ENCODE data around the gene CEP70.
"Not testable (repeated sequence)": the region's sequence is repeated elsewhere in the genome, so short reads cannot be mapped to it uniquely, and the experiment has no call there.

Gene CEP70

DNA sequence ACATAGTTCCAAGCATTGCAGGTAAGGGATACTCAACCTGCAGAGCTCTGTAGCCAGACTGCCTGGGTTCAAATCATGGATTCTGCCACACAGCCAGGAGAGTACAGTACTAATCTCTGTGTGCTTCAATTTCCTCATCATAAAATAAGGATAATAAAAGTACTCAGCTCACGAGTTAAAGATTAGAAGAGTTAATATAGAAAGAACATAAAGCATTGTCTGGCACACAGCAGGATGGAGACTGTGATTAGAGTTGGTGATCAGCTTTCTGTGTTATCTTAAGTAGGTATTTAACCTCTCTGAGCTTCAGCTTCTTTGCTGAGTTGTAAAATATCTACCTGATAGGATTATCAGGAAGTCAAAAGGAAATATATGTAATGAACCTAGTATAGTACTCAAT lies 2.7 kb downstream of the CEP70 start:
- no peak for DNase-seq

DNA sequence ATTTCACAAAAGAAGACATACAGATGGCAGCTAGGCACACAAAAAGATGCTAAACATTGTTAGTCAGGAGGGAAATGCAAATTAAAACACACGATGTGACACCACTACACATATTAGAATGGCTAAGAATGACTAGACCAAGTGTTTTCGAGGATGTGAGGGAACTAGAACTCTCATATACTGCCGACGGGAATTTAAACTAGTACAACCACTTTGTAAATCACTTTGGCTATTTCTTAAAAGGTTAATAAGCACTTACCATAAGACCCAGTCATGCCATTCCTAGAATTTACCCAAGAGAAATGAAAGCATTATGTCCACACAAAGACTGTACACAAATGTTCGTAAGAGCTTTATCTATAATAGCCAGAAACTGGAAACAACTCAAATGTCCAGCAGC lies 5.6 kb downstream of the CEP70 start:
- no peak for DNase-seq

DNA sequence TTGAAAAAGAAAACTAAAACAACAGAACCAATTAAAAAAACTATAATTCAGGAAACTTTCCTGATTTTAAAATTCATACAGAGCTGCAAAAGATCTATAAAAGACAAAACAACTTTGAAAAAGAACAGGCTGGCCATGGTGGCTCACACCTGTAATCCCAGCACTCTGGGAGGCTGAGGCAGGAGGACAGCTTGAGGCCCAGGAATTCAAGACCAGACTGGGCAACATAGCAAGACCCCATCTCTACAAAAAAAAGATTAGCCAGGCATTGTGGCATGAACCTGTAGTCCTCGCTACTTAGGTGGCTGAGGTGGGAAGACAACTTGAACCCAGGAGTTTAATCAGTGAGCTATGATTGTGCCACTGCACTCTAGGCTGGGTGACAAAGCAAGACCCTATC lies 6.7 kb downstream of the CEP70 start:
- no peak for DNase-seq

DNA sequence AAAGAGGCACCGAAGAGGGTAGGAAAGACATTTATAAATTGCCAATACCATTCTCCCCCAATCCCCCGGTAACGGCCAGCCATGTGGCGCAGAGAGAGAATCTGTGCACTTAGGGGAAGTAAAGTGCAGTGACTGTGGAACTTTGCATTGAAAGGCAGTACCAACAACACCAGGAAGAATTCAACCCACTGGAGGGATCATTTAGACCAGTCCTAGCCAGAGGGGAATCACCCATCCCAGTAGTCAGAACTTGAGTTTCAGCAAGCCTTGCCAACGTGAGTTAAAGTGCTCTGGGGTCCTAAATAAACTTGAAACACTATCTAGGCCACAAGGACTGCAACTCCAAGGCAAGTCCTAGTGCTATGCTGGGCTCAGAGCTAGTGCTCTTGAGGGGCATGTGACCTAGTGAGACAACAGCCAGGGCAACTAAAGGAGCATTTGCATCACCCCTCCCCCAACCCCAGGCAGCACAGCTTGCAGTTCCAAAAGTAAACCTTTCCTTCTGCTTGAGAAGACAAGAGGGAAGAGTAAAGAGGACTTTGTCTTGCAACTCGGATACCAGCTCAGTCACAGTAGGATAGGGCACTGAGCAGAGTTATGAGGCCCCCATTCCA lies 15.0 kb downstream of the CEP70 start:
- no peak for DNase-seq

DNA sequence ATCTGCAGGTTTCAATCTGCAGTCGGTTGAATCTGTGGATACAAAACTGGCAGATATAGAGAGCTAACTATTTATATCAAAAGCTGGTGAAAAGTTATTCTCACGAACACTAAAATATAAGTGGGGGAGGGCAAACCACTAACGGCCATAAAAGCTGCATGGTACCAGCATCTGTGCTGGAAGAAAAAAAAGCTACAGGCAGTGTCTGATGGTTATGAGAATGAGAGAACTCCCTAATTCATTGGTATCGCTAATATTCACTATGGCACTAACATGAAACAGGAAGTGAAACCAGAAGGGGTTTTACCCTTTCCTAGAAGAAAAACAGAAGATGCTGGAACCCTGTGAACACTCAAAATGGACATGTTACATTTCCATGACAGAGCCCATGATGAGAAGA lies 15.9 kb downstream of the CEP70 start:
- DNase-seq, result no peak

DNA sequence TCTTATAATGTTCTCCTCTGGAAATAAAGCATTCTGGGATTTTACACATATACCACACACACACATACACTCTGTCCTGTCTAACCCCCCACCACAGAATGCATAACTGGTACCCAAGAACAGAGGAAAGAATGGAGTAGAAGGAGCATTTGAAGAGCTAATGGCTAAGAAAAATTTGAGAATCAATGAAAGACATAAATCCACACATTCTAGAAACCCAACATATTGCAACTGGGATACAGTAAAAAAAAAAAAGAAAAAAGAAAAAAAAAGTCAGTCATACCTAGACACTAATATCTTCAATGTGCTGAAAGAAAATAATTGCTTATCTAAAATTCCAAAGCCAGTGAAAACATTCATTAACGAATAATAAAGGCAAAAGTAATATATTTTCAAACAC lies 20.9 kb downstream of the CEP70 start:
- no peak for DNase-seq

DNA sequence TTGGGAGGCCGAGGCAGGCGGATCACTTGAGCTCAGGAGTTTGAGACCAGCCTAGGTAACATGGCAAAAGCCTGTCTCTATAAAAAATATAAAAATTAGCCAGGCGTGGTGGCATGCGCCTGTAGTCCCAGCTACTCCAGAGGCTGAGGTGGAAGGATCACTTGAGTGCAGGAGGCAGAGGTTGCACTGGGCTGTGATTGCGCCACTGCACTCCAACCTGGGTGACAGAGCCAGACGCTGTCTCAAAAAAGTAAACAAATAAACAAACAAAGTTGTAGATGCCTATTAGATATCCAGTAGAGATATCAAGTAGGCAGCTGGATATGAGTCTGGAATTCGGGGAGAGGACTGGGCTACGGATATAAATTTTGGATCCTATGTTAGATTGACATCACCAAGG lies 24.4 kb downstream of the CEP70 start:
- DNase-seq, result not testable (repeated sequence)

DNA sequence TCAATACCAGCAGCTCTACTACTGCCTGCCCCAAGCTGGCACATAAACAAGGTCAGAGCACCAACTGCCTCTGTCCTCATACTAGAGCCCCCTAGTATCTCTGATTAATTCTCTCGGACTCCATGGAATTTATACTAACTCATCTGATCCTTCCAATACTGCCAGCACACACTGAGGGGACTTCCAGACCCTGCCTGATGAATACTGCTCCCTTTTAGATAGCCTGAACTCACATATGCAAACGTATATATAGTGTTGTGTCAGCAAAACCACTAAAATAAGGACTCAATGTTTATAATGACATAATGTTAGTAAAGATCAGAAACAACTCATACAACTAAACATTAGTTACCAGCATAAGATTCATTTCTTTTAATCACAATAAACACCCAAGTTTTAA lies 25.0 kb downstream of the CEP70 start:
- DNase-seq, result no peak

DNA sequence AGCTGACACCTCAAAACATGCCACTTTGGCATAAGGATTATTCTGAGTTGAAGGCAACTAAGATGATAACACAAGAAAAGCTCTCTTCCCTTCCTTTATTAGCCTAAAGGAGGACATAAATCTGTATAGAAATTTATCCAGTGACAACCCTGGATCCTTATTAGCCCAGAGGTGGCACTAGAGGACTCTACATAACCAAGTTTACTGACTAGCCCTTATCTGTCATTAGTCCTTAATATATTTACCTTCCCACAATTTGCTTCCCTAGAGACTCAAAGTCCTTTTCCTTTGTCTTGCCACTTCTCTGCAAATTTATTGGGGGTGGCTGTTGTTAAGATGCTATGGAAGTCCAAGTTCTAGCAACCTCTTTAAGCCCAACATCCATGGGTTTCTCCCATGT lies 26.7 kb downstream of the CEP70 start:
- no peak for DNase-seq

DNA sequence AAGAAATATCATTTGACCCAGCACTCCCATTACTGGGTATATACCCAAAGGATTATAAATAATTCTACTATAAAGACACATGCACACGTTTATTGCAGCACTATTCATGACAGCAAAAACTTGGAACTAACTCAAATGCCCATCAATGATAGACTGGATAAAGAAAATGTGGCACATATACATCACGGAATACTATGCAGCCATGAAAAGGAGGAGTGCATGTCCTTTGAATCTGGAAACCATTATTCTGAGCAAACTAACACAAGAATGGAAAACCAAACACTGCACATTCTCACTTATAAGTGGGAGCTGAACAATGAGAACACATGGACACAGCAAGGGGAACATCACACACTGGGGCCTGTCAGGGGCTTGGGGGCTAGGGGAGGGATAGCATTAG lies 27.8 kb downstream of the CEP70 start:
- DNase-seq, result not testable (repeated sequence)

DNA sequence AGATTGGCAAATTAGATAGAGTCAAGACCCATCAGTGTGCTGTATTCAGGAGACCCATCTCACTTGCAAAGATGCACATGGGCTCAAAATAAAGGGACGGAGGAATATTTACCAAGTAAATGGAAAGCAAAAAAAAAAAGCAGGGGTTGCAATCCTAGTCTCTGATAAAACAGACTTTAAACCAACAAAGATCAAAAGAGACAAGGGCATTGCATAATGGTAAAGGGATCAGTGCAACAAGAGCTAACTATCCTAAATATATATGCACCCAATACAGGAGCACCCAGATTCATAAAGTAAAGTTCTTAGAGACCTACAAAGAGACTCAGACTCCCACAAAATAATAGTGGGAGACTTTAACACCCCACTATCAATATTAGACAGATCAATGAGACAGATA lies 31.2 kb downstream of the CEP70 start:
- not testable (repeated sequence) for DNase-seq

DNA sequence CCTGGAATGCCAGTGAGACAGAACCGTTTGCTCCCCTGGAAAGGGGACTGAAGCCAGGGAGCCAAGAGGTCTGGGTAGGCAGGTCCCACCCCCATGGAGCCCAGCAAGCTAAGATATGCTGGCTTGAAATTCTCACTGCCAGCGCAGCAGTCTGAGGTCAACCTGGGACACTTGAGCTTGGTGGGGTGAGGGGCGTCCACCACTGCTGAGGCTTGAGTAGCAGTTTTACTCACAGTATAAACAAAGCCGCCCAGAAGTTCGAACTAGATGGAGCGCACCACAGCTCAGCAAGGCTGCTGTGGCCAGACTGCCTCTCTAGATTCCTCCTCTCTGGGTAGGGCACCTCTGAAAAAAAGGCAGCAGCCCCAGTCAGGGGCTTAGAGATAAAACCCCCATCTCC lies 33.6 kb downstream of the CEP70 start:
- DNase-seq, result no peak

DNA sequence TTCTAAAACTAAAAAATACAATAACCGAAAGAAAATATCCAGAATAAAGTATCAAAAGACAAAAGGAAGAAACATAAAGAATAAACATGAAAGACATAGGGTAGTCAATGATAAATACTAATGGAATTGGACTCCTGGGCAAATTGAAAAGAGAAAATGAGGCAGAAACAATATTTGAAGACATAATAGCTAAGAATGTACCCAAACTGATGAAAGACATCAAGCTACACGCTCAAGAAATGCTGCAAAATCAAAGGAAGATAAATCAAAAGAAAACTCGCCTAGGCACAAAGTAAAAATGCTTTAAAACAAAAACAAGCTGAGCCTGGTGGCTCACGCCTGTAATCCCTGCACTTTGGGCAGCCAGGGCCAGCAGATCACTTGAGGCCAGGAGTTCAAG lies 34.9 kb downstream of the CEP70 start:
- DNase-seq, result no peak

DNA sequence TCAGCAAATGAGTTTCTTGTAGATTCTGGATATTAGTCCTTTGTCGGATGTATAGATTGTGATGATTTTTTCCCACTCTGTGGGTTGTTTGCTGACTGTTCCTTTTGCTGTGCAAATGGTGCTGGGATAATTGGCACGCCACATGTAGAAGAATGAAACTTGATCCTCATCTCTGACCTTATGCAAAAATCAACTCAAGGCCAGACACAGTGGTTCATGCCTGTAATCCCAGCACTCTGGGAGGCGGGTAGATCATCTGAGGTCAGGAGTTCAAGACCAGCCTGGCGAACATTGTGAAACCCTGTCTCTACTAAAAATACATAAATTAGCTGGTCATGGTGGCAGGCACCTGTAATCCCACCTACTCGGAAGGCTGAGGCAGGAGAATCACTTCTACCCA lies 39.3 kb downstream of the CEP70 start:
- DNase-seq, result not testable (repeated sequence)

DNA sequence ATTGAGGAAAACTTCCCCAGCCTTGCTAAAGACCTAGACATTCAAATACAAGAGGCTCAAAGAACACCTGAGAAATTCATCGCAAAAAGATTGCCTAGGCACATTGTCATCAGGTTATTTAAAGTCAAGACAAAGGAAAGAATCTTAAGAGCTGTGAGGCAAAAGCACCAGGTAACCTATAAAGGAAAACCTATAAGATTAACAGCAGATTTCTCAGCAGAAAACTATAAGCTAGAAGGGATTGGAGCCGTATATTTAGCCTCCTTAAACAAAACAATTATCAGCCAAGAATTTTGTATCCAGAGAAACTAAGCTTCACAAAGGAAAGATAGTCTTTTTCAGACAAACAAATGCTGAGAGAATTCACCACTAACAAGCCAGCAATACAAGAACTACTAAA lies 43.1 kb downstream of the CEP70 start:
- DNase-seq, result not testable (repeated sequence)

DNA sequence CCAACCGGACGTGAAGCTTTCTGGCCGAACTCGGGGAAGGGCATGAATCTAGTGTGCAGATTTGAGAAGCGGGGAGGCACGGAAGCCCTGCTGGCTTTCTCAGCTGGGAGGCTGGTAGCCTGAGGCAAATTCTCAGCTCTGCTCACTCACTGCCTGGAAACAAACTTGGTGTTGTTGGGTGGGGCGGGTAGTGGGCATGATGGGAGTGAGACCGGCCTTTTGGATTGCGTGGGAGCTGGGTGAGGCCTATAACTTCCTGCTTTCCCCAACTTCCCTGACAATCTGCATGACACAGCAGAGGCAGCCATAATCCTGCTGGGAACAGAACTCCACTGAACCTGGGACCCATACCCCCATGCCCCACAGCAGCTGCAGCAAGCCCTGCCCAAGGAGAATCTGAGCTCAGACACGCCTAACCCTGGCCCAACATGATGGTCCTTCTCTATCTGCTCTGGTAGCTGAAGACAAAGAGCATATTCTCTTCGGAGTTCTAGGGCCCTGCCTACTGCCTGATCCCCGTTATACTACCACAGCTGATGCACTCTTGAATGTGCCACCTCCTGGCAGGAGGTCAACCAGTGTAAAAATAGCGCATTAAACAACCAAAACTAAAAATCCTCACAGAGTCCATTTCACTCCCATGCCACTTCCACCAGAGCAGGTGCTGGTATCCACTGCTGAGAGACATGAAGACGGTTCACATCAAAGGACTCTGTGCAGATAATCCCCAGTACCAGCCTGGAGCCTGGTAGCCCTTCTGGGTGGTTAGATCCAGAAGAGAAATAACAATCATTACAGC lies 44.7 kb downstream of the CEP70 start:
- no peak for DNase-seq

DNA sequence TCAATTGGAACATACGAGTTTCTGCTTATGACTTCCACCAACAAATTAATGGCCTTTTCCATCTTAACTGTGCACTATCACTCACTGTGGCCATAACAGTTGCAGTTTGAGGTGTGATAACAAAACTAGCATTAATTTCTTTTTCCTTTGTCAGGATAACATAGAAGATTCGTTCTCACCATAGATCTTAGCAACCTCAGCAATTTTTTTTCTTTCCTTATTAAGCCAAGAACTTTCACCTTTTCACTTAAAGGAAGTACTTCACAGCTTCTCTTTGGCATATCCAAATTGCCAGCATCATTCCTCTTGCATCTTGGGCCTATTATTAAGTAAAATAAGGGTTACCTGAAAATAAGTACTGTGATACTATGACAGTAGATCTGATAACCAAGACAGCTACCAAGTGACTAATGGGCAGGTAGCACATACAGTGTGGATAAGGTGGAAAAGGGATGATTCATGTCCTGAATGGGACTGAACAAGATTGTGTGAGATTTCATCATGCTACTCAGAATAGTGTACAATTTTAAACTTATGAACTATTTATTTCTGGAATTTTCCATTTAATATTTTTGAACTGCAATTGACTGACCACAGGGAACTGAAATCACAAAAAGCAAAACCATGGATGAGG lies 46.6 kb downstream of the CEP70 start:
- no peak for DNase-seq

DNA sequence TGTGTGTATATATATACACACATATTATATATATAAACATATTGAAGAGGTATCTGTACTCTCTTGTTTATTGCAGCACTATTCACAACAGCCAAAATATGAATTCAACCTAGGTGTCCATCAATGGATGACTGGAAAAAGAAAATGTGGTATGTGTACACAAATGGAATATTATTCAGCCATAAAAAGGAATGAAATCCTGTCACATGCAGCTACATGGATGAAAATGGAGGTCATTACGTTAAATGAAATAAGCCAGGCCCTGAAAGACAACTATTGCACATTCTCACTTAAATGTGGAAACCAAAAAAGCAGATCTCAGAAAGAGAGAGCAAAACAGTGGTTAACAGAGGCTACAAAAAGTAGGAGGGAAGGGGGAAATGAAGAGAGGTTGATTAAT lies 49.5 kb downstream of the CEP70 start:
- no peak for DNase-seq

DNA sequence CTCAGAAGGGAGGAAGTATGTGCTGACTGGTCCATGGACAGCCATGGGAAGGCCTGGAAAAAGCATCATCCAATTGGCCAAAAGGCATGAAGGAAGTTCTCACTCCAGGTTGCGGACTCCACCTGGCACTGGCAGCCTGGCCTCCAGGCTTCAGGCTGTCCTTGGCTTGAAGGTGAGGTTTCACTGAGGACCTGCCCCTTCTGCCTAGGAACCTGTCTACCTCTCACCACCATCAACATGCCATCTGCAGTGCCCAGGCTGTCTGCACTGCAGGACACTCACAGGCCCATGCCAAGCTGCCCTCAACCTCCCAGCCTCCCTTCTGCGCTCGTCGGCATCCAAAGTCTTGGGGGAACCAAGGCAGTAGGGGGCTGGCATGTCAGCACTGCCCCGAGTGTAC lies 51.1 kb downstream of the CEP70 start:
- DNase-seq, result no peak

DNA sequence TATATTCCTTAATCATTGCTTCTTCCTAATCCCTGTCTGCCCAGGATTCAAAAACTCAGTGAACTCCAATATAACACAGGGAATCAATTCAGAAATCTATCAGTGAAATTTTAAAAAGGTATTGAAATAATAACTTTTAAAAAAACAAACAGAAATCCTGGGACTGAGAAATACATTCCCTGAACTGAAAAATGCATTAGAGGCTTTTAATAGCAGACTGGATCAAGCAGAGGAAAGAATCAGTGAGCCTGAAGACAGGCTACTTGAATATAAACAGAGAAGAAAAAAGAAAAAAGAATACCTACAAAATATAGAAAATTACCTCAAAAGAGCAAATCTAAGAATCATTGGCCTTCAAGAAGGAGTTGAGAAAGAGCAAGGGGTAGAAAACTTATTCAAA lies 54.7 kb downstream of the CEP70 start:
- no peak for DNase-seq

DNA sequence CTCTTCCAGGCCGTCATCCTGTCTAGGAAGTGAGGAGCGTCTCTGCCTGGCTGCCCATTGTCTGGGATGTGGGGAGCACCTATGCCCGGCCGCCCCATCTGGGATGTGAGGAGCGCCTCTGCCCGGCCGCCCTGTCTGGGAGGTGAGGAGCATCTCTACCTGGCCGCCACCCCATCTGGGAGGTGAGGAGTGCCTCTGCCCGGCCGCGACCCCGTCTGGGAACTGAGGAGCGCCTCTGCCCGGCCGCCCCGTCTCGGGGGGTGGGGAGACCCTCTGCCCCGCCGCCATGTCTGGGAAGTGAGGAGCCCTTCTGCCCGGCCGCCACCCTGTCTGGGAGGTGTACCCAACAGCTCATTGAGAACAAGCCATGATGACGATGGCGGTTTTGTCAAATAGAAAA lies 72.6 kb downstream of the CEP70 start:
- not testable (repeated sequence) for DNase-seq

DNA sequence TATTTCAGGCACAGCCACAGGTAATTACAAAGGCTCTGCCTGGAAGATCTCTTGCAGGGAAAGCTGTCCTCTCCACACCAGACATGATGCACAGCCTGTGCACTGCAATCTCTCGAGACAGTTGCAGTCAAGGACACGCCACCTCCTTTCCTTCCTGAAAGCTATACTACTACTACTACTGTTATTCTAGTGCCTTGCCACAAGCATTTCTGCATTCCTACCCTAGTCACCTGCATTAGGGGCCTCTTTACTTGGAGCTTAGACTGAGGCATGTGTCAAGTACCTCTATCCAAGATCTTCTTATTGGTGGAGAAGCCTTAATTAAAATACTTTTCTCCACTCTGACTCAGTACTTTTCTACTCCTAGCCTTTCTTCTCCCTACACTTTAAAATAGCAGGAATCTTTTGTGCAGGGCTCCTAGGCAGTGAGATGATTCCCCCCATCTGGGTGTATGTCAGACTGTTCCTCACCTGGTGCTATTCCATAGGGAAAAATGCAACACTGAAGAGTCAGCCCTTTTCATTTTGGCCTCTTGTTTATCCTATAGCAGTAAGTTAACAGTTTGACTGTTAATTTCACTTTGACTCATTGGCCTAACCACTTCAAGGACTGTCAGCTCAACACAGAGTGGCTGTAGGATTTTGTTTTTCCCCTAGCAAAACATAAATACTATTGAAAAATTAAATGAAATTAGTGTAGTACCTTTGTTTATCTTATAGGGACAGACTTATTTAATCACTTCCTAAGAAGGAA lies 80.8 kb downstream of the CEP70 start:
- DNase-seq, result no peak

DNA sequence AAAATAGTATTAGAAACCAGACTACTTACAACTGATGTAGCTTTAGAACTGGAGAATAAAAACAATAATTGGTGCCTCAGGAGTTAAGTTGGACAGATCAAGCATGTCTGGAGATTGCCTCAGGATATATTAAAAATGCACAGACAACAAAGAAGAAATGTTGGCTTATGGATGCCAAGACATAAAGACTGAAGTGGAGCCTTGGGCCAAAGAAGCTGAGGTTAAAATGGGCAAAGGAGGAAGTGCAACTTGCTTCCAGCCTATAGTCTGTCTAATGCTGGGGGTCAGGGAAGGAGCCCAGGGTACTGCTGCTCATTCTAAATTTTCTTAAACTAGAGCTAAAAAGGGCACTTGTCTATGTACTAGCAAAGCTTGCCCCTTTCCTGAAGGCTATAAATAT lies 82.1 kb downstream of the CEP70 start:
- no peak for DNase-seq

DNA sequence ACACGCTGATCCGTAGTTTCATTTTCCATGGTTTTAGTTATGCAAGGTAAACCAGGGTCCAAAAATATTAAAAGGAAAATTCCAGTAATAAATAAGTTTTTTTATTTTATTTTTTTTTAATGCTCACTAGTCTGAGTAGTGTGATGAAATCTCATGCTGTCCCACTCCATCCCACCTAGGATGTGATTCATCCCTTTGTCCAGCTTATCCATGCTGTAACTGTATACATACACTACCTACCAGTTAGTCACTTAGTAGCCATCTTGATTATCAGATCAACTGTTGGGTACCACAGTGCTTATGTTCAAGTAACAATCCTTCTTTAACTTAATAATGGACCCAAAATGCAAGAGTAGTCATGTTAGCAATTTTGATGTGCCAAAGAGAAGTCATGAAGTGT lies 84.5 kb downstream of the CEP70 start:
- DNase-seq, result no peak
